ENCODE data around the gene PRCC. TPM values are rescaled to one million over a fixed set of nuclear protein-coding genes. Genes with fewer than 3 reads are reported as not detected.

PRCC gene
- total and polyA plus RNA-seq, 2 of the 13 experiments (the other 11 are each of a cell fraction or from before 2014, with no cell fraction given): 24.2 to 40.5 TPM

GRCh38 chr1:156813750-156814570 lies 46.6 kb downstream of the PRCC start (continued):
- TF ChIP-seq, protein P1, sequence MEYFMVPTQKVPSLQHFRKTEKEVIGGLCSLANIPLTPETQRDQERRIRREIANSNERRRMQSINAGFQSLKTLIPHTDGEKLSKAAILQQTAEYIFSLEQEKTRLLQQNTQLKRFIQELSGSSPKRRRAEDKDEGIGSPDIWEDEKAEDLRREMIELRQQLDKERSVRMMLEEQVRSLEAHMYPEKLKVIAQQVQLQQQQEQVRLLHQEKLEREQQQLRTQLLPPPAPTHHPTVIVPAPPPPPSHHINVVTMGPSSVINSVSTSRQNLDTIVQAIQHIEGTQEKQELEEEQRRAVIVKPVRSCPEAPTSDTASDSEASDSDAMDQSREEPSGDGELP (IDR thresholded peaks at IDR 0.05; ENCODE audit: borderline replicate concordance, low read depth): no peak; the same call in 1 of the 2 replicates
- TF ChIP-seq SAFB2 (CRISPR knock-in tag; IDR thresholded peaks at IDR 0.05; ENCODE audit: borderline replicate concordance, low read depth): peak; percentile 67; the same call in 1 of the 2 replicates
- TF ChIP-seq ZNF260 (CRISPR knock-in tag; IDR thresholded peaks at IDR 0.05; ENCODE audit: borderline replicate concordance, low read depth): no peak
- no peak for TF ChIP-seq NFIC (IDR thresholded peaks at IDR 0.05; ENCODE audit: low read length)
- TF ChIP-seq EEA1 (CRISPR knock-in tag; IDR thresholded peaks at IDR 0.05; ENCODE audit: borderline replicate concordance): peak; percentile 84; the same call in 1 of the 2 replicates
- TF ChIP-seq ZNF225 (CRISPR knock-in tag; IDR thresholded peaks at IDR 0.05): peak; percentile 61; the same call in 1 of the 2 replicates
- TF ChIP-seq, protein P2, sequence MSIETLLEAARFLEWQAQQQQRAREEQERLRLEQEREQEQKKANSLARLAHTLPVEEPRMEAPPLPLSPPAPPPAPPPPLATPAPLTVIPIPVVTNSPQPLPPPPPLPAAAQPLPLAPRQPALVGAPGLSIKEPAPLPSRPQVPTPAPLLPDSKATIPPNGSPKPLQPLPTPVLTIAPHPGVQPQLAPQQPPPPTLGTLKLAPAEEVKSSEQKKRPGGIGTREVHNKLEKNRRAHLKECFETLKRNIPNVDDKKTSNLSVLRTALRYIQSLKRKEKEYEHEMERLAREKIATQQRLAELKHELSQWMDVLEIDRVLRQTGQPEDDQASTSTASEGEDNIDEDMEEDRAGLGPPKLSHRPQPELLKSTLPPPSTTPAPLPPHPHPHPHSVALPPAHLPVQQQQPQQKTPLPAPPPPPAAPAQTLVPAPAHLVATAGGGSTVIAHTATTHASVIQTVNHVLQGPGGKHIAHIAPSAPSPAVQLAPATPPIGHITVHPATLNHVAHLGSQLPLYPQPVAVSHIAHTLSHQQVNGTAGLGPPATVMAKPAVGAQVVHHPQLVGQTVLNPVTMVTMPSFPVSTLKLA (IDR thresholded peaks at IDR 0.05): peak; percentile 72
- peak; percentile 67; the same call in 1 of the 2 replicates for TF ChIP-seq BCL3 (CRISPR knock-in tag; IDR thresholded peaks at IDR 0.05)
- TF ChIP-seq ATF7 (IDR thresholded peaks at IDR 0.05): no peak
- peak; percentile 65 for TF ChIP-seq ATF7 (CRISPR knock-in tag; IDR thresholded peaks at IDR 0.05)
- no peak; the same call in 1 of the 2 replicates for TF ChIP-seq ZNF550 (CRISPR knock-in tag; IDR thresholded peaks at IDR 0.05; ENCODE audit: borderline replicate concordance)
- TF ChIP-seq CEBPB (IDR thresholded peaks at IDR 0.05; ENCODE audit: borderline replicate concordance, low read depth, low read length): no peak
- TF ChIP-seq RBAK (CRISPR knock-in tag; IDR thresholded peaks at IDR 0.05): no peak
- TF ChIP-seq, protein P3, sequence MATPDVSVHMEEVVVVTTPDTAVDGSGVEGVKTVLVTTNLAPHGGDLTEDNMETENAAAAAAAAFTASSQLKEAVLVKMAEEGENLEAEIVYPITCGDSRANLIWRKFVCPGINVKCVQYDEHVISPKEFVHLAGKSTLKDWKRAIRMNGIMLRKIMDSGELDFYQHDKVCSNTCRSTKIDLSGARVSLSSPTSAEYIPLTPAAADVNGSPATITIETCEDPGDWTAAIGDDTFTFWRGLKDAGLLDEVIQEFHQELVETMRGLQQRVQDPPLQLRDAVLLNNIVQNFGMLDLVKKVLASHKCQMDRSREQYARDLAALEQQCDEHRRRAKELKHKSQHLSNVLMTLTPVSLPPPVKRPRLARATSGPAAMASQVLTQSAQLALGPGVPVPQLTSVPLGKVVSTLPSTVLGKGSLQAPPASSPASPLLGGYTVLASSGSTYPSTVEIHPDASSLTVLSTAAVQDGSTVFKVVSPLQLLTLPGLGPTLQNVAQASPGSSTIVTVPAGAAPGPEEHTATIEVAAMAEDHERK (CRISPR knock-in tag; IDR thresholded peaks at IDR 0.05; ENCODE audit: low read depth): no peak
- TF ChIP-seq ZNF136 (CRISPR knock-in tag; IDR thresholded peaks at IDR 0.05; ENCODE audit: low read depth): no peak
- TF ChIP-seq GZF1 (CRISPR knock-in tag; IDR thresholded peaks at IDR 0.05): 0 out of 2 replicates have a peak, but pooled peaks have one; percentile 77
- TF ChIP-seq CENPBD1 (CRISPR knock-in tag; IDR thresholded peaks at IDR 0.05; ENCODE audit: borderline replicate concordance, low read depth): no peak
- TF ChIP-seq CEBPG (CRISPR knock-in tag; IDR thresholded peaks at IDR 0.05): no peak
- no peak for TF ChIP-seq FOXM1 (CRISPR knock-in tag; IDR thresholded peaks at IDR 0.05)
- no peak for TF ChIP-seq GPN1 (CRISPR knock-in tag; IDR thresholded peaks at IDR 0.05; ENCODE audit: borderline replicate concordance)
- TF ChIP-seq SMAD9 (CRISPR knock-in tag; IDR thresholded peaks at IDR 0.05): no peak
- TF ChIP-seq SIX4 (CRISPR knock-in tag; IDR thresholded peaks at IDR 0.05): no peak; the same call in 1 of the 2 replicates
- TF ChIP-seq BRCA1 (CRISPR knock-in tag; IDR thresholded peaks at IDR 0.05): peak; percentile 69; the same call in 1 of the 2 replicates
- no peak for TF ChIP-seq ZNF652 (CRISPR knock-in tag; IDR thresholded peaks at IDR 0.05; ENCODE audit: borderline replicate concordance, low read depth)
- peak; percentile 84 for TF ChIP-seq ZNF263 (CRISPR knock-in tag; IDR thresholded peaks at IDR 0.05)
